HepG2 (cell line): ENCODE data around the gene MYO18A. TPM values are rescaled to one million over a fixed set of nuclear protein-coding genes. Genes with fewer than 3 reads are reported as not detected.

ENCODE experiments used
- ARHGAP35 ChIP-seq: sonication (generic); formaldehyde crosslinking; IDR thresholded peaks from 2 replicates; pipeline ENCODE4 v1.9.0; 2022; ENCODE audit warnings: mild to moderate bottlenecking, inconsistent platforms, moderate library complexity, missing genetic modification reagents, borderline replicate concordance
- ATF7-NPFF ChIP-seq: sonication (generic); formaldehyde crosslinking; IDR thresholded peaks from 2 replicates; pipeline ENCODE4 v1.8.1; 2023; ENCODE audit warnings: mild to moderate bottlenecking, low read depth, missing genetic modification reagents, moderate library complexity
- GPN1 ChIP-seq: sonication (generic); formaldehyde crosslinking; IDR thresholded peaks from 2 replicates; pipeline ENCODE4 v1.5.1; 2020; ENCODE audit warnings: missing genetic modification reagents, borderline replicate concordance
- HNF4A ChIP-seq: sonication (generic); formaldehyde crosslinking; IDR thresholded peaks from 2 replicates; pipeline ENCODE4 v1.4.0; 2020; ENCODE audit warnings: missing genetic modification reagents
- HNRNPLL ChIP-seq: fragments of 200-400 bp; formaldehyde crosslinking; IDR thresholded peaks from 2 replicates; pipeline ENCODE4 v1.6.1; 2017; ENCODE audit warnings: mild to moderate bottlenecking, low read depth, low read length; ENCODE audit not compliant: poor library complexity, severe bottlenecking
- NR2C2 ChIP-seq: sonication (generic); formaldehyde crosslinking; IDR thresholded peaks from 2 replicates; pipeline ENCODE4 v1.4.0; 2020; ENCODE audit warnings: missing genetic modification reagents, mild to moderate bottlenecking, moderate library complexity, borderline replicate concordance
- NRL ChIP-seq: sonication (generic); formaldehyde crosslinking; IDR thresholded peaks from 2 replicates; pipeline ENCODE4 v1.5.0; 2020; ENCODE audit warnings: missing genetic modification reagents, mild to moderate bottlenecking, moderate library complexity, borderline replicate concordance
- SPEN ChIP-seq: sonication (generic); formaldehyde crosslinking; IDR thresholded peaks from 2 replicates; pipeline ENCODE4 v1.5.1; 2020; ENCODE audit warnings: low read depth, mild to moderate bottlenecking, missing genetic modification reagents
- THYN1 ChIP-seq: sonication (generic); formaldehyde crosslinking; IDR thresholded peaks from 2 replicates; pipeline ENCODE4 v1.8.1; 2023; ENCODE audit warnings: low read depth, mild to moderate bottlenecking, moderate library complexity, missing genetic modification reagents, borderline replicate concordance
- ZMYM4 ChIP-seq: sonication (generic); formaldehyde crosslinking; IDR thresholded peaks from 2 replicates; pipeline ENCODE4 v1.8.1; 2023; ENCODE audit warnings: mild to moderate bottlenecking, missing genetic modification reagents
- ZNF432 ChIP-seq: sonication (generic); formaldehyde crosslinking; IDR thresholded peaks from 2 replicates; pipeline ENCODE4 v1.5.0; 2020; ENCODE audit warnings: missing genetic modification reagents, mild to moderate bottlenecking, borderline replicate concordance
- ZNF570 ChIP-seq: sonication (generic); formaldehyde crosslinking; IDR thresholded peaks from 2 replicates; pipeline ENCODE4 v1.4.0; 2020; ENCODE audit warnings: mild to moderate bottlenecking, missing genetic modification reagents, borderline replicate concordance
- polyA plus RNA-seq, 8 experiments: library from polyadenylated mRNA; depleted of rRNA in 3 of 8; stranded (reverse) in 7 of 8; unstranded in 1 of 8; fragments of >200 nt; fragmentation: Illumina TruSeq in 4 of 8; extraction: Trizol in 4 of 8; gene quantifications; 2 replicates each; pipeline versions ENCODE4 v1.2.1 to v1.2.3, GENCODE V29; 2011 to 2016; ENCODE audit warnings: low read depth in 4 of 8, missing spikeins in 1 of 8, mixed read lengths in 1 of 8; ENCODE audit not compliant: insufficient read depth in 1 of 8
- total RNA-seq, 5 experiments: library from RNA; depleted of rRNA; stranded (reverse); fragments of >200 nt; fragmentation: Illumina TruSeq; extraction: Trizol; gene quantifications; 2 replicates each; pipeline ENCODE4 v1.2.3, GENCODE V29; 2016; ENCODE audit warnings: low read depth in 1 of 5
- TF ChIP-seq, protein P1 (sequence below): sonication (generic); formaldehyde crosslinking; IDR thresholded peaks from 2 replicates; pipeline ENCODE4 v1.4.0; 2020; ENCODE audit warnings: missing genetic modification reagents
- TF ChIP-seq, protein P2 (sequence below): sonication (generic); formaldehyde crosslinking; IDR thresholded peaks from 2 replicates; pipeline ENCODE4 v1.4.0; 2020; ENCODE audit warnings: missing genetic modification reagents
- TF ChIP-seq, protein P3 (sequence below): sonication (generic); formaldehyde crosslinking; IDR thresholded peaks from 2 replicates; pipeline ENCODE4 v1.4.0; 2020; ENCODE audit warnings: missing genetic modification reagents
- TF ChIP-seq, protein P4 (sequence below): sonication (generic); formaldehyde crosslinking; IDR thresholded peaks from 2 replicates; pipeline ENCODE4 v1.4.0; 2020; ENCODE audit warnings: missing genetic modification reagents, borderline replicate concordance

Gene MYO18A
- total and polyA plus RNA-seq, 2 of the 13 experiments (the other 11 are each of a cell fraction or from before 2014, with no cell fraction given), result 16.8 to 24.8 TPM

DNA sequence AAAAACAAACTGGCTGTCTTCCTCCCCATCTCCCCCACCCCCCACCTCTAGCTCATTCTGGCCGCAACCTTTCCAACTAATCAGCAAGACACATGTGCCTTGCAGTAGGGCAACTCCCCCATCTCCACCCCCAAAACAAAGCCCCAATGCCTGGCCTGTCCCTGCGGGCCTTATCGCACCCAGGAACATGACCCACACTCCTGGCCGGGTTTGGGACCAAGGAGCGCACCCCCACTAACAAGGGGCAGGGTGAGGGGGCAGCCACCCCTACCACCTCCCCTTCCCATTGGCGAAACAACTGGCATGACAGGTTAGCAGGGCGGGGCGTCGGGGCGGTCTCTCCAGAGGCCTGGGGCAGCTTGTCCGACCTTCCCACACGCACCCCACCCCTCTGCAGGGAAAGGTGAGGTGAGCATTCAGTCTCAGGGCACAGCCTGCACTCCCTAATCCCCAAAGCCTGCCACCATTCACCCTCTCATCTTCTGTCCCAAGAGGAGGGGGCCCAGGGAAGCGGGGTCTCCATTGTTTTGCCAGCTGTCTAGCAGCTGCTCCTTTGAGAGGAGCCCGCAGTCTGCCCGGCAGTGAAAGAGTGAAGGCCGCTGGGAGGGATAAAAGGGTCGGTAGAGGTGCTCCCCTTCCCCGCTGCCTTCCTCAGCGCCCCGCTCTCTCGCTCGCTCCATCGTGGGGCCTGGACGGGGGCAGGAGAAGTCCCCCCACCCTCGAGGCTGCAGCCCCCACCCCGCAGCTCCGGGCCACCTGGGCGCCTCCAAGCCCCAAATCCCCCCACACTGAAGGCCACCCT is 765 bp downstream of the MYO18A start (continued):
- TF ChIP-seq, protein P1, sequence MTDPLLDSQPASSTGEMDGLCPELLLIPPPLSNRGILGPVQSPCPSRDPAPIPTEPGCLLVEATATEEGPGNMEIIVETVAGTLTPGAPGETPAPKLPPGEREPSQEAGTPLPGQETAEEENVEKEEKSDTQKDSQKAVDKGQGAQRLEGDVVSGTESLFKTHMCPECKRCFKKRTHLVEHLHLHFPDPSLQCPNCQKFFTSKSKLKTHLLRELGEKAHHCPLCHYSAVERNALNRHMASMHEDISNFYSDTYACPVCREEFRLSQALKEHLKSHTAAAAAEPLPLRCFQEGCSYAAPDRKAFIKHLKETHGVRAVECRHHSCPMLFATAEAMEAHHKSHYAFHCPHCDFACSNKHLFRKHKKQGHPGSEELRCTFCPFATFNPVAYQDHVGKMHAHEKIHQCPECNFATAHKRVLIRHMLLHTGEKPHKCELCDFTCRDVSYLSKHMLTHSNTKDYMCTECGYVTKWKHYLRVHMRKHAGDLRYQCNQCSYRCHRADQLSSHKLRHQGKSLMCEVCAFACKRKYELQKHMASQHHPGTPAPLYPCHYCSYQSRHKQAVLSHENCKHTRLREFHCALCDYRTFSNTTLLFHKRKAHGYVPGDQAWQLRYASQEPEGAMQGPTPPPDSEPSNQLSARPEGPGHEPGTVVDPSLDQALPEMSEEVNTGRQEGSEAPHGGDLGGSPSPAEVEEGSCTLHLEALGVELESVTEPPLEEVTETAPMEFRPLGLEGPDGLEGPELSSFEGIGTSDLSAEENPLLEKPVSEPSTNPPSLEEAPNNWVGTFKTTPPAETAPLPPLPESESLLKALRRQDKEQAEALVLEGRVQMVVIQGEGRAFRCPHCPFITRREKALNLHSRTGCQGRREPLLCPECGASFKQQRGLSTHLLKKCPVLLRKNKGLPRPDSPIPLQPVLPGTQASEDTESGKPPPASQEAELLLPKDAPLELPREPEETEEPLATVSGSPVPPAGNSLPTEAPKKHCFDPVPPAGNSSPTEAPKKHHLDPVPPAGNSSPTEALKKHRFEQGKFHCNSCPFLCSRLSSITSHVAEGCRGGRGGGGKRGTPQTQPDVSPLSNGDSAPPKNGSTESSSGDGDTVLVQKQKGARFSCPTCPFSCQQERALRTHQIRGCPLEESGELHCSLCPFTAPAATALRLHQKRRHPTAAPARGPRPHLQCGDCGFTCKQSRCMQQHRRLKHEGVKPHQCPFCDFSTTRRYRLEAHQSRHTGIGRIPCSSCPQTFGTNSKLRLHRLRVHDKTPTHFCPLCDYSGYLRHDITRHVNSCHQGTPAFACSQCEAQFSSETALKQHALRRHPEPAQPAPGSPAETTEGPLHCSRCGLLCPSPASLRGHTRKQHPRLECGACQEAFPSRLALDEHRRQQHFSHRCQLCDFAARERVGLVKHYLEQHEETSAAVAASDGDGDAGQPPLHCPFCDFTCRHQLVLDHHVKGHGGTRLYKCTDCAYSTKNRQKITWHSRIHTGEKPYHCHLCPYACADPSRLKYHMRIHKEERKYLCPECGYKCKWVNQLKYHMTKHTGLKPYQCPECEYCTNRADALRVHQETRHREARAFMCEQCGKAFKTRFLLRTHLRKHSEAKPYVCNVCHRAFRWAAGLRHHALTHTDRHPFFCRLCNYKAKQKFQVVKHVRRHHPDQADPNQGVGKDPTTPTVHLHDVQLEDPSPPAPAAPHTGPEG, result no peak
- TF ChIP-seq ZNF570 (CRISPR knock-in tag), result no peak
- TF ChIP-seq NRL, result no peak
- TF ChIP-seq, protein P2, sequence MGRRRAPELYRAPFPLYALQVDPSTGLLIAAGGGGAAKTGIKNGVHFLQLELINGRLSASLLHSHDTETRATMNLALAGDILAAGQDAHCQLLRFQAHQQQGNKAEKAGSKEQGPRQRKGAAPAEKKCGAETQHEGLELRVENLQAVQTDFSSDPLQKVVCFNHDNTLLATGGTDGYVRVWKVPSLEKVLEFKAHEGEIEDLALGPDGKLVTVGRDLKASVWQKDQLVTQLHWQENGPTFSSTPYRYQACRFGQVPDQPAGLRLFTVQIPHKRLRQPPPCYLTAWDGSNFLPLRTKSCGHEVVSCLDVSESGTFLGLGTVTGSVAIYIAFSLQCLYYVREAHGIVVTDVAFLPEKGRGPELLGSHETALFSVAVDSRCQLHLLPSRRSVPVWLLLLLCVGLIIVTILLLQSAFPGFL (CRISPR knock-in tag), result no peak
- no peak for TF ChIP-seq HNRNPLL
- TF ChIP-seq HNF4A, result peak; percentile 32
- TF ChIP-seq NR2C2 (CRISPR knock-in tag), result peak; percentile 47
- no peak for TF ChIP-seq THYN1
- 0 out of 2 replicates have a peak, but pooled peaks have one; percentile 50 for TF ChIP-seq ARHGAP35 (CRISPR knock-in tag)
- TF ChIP-seq, protein P3, sequence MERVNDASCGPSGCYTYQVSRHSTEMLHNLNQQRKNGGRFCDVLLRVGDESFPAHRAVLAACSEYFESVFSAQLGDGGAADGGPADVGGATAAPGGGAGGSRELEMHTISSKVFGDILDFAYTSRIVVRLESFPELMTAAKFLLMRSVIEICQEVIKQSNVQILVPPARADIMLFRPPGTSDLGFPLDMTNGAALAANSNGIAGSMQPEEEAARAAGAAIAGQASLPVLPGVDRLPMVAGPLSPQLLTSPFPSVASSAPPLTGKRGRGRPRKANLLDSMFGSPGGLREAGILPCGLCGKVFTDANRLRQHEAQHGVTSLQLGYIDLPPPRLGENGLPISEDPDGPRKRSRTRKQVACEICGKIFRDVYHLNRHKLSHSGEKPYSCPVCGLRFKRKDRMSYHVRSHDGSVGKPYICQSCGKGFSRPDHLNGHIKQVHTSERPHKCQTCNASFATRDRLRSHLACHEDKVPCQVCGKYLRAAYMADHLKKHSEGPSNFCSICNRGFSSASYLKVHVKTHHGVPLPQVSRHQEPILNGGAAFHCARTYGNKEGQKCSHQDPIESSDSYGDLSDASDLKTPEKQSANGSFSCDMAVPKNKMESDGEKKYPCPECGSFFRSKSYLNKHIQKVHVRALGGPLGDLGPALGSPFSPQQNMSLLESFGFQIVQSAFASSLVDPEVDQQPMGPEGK (CRISPR knock-in tag), result peak; percentile 91
- TF ChIP-seq ZNF432, result no peak
- TF ChIP-seq ATF7-NPFF (CRISPR knock-in tag), result no peak
- TF ChIP-seq, protein P4, sequence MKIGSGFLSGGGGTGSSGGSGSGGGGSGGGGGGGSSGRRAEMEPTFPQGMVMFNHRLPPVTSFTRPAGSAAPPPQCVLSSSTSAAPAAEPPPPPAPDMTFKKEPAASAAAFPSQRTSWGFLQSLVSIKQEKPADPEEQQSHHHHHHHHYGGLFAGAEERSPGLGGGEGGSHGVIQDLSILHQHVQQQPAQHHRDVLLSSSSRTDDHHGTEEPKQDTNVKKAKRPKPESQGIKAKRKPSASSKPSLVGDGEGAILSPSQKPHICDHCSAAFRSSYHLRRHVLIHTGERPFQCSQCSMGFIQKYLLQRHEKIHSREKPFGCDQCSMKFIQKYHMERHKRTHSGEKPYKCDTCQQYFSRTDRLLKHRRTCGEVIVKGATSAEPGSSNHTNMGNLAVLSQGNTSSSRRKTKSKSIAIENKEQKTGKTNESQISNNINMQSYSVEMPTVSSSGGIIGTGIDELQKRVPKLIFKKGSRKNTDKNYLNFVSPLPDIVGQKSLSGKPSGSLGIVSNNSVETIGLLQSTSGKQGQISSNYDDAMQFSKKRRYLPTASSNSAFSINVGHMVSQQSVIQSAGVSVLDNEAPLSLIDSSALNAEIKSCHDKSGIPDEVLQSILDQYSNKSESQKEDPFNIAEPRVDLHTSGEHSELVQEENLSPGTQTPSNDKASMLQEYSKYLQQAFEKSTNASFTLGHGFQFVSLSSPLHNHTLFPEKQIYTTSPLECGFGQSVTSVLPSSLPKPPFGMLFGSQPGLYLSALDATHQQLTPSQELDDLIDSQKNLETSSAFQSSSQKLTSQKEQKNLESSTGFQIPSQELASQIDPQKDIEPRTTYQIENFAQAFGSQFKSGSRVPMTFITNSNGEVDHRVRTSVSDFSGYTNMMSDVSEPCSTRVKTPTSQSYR (CRISPR knock-in tag), result peak; percentile 72; the same call in 1 of the 2 replicates
- TF ChIP-seq SPEN (CRISPR knock-in tag), result no peak
- TF ChIP-seq GPN1 (CRISPR knock-in tag), result no peak
- 0 out of 2 replicates have a peak, but pooled peaks have one; percentile 33 for TF ChIP-seq ZMYM4
